Stomach (tissue), 9 donors: ENCODE measurements around the gene ATOH7. TPM values are rescaled to one million over a fixed set of nuclear protein-coding genes. Genes with fewer than 3 reads are reported as not detected.
A peak's percentile ranks its signal among the peaks of the same experiment; 100 is the strongest.

Source experiments
- DNase-seq, 2 donors: peaks; one replicate each; pipeline versions ENCODE4 v3.0.0 to v3.0.0-alpha.2; 2013 to 2019
- H3K27ac ChIP-seq, 5 donors: fragments of 200-600 bp in 4 of 5; sonication (generic) in 4 of 5; one replicate each; pipeline ENCODE4 v1.5.1; 2013 to 2019; ENCODE audit warnings: mild to moderate bottlenecking in 1 of 5, moderate library complexity in 1 of 5
- H3K27me3 ChIP-seq, 3 donors: fragments of 200-600 bp; sonication (generic); one replicate each; pipeline ENCODE4 v1.5.1; 2017 to 2019; ENCODE audit warnings: mixed run types in 1 of 3
- H3K36me3 ChIP-seq, 4 donors: fragments of 200-600 bp; sonication (generic); 1 replicate in 3 of 4; 2 replicates in 1 of 4; pipeline ENCODE4 v1.5.1; 2016 to 2019
- H3K4me1 ChIP-seq, 4 donors: fragments of 200-600 bp; sonication (generic); one replicate each; pipeline ENCODE4 v1.5.1; 2016 to 2019
- H3K4me3 ChIP-seq, 4 donors: fragments of 200-600 bp; sonication (generic) in 3 of 4; one replicate each; pipeline ENCODE4 v1.5.1; 2016 to 2019; ENCODE audit warnings: mild to moderate bottlenecking in 1 of 4
- H3K9me3 ChIP-seq, 4 donors: fragments of 200-600 bp; sonication (generic); one replicate each; pipeline ENCODE4 v1.5.1; 2016 to 2019
- EP300 ChIP-seq: sonication (generic); formaldehyde crosslinking; IDR thresholded peaks from one replicate; pipeline ENCODE4 v1.6.1; 2017; ENCODE audit warnings: antibody characterized with exemption
- POLR2A ChIP-seq, 4 donors: fragments of 450-650 bp; IDR thresholded peaks; one replicate each; pipeline ENCODE4 v1.6.1; 2016; ENCODE audit warnings: antibody characterized with exemption in 4 of 4, control low read depth in 2 of 4, mild to moderate bottlenecking in 1 of 4, moderate library complexity in 1 of 4
- POLR2AphosphoS5 ChIP-seq, 3 donors: sonication (generic); formaldehyde crosslinking; IDR thresholded peaks; one replicate each; pipeline ENCODE4 v1.6.1; 2016; ENCODE audit warnings: antibody characterized with exemption in 3 of 3
- WGBS, 5 donors: extraction: QIAGEN DNeasy Blood & Tissue Kit in 3 of 5; methylation state at CpG; one replicate each; pipeline versions ENCODE4 v1.1.5 to v1.1.7; 2013 to 2018; 5-methylcytosine and 5-hydroxymethylcytosine counted together
- intact Hi-C: fragments of 100-400 bp; cut with DNase I; formaldehyde crosslinking; loops from one replicate; pipeline ENCODE4 v1.15.1; 2023; ENCODE audit warnings: low total_unique reads
- polyA plus RNA-seq, 3 donors: library from polyadenylated mRNA; stranded (reverse); fragments of 200-250 nt; gene quantifications; one replicate each; pipeline ENCODE4 v1.2.3, GENCODE V29; 2013
- total RNA-seq, 5 donors: library from RNA; depleted of rRNA; stranded (reverse); fragments of >200 nt; gene quantifications; one replicate each; pipeline versions ENCODE4 v1.1.0 to v1.2.3, GENCODE V29; 2014 to 2016
- TF ChIP-seq, protein P1 (sequence below), 7 experiments: fragments of 450-650 bp in 4 of 7; fragments of 200-600 bp in 3 of 7; sonication (generic) in 3 of 7; IDR thresholded peaks; one replicate each; pipeline ENCODE4 v1.5.1; 2016 to 2019; ENCODE audit warnings: antibody characterized with exemption in 7 of 7, control low read depth in 2 of 7, mild to moderate bottlenecking in 1 of 7
- donor health status: healthy with polysubstance abuse.
- donor health status: Bipolar disorder and iron deficiency.
- donor health status: healthy.

The ATOH7 gene
- total and polyA plus RNA-seq, 8 donors = 0.30 TPM; not detected in 7

GRCh38 chr10:68233046-68233445, 1.1 kb upstream of the ATOH7 start:
- no peak for TF ChIP-seq POLR2A (IDR thresholded peaks at IDR 0.05)
- TF ChIP-seq, protein P1, sequence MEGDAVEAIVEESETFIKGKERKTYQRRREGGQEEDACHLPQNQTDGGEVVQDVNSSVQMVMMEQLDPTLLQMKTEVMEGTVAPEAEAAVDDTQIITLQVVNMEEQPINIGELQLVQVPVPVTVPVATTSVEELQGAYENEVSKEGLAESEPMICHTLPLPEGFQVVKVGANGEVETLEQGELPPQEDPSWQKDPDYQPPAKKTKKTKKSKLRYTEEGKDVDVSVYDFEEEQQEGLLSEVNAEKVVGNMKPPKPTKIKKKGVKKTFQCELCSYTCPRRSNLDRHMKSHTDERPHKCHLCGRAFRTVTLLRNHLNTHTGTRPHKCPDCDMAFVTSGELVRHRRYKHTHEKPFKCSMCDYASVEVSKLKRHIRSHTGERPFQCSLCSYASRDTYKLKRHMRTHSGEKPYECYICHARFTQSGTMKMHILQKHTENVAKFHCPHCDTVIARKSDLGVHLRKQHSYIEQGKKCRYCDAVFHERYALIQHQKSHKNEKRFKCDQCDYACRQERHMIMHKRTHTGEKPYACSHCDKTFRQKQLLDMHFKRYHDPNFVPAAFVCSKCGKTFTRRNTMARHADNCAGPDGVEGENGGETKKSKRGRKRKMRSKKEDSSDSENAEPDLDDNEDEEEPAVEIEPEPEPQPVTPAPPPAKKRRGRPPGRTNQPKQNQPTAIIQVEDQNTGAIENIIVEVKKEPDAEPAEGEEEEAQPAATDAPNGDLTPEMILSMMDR (IDR thresholded peaks at IDR 0.05) = no peak
- TF ChIP-seq POLR2AphosphoS5 (IDR thresholded peaks at IDR 0.05) = no peak
- no peak for TF ChIP-seq EP300
- no peaks in the 10 kb centered on the region for H3K36me3 ChIP-seq
- DNase-seq = no peak
- intact Hi-C loops = no loop called here
- H3K9me3 ChIP-seq = no peaks in the 10 kb centered on the region
- H3K27ac ChIP-seq = no peak overlapping the region
- peaks cover 0 to 16% (median 12%) of the 10 kb centered on the region in 4 donors for H3K4me1 ChIP-seq
- H3K27me3 ChIP-seq = peaks cover 0 to 15% (median 0%) of the 10 kb centered on the region in 3 donors
- WGBS, 5 donors = 67 to 91% (median 79%) methylated on average over 3 of the region's 3 CpGs
- H3K4me3 ChIP-seq = no peak overlapping the region

DNA sequence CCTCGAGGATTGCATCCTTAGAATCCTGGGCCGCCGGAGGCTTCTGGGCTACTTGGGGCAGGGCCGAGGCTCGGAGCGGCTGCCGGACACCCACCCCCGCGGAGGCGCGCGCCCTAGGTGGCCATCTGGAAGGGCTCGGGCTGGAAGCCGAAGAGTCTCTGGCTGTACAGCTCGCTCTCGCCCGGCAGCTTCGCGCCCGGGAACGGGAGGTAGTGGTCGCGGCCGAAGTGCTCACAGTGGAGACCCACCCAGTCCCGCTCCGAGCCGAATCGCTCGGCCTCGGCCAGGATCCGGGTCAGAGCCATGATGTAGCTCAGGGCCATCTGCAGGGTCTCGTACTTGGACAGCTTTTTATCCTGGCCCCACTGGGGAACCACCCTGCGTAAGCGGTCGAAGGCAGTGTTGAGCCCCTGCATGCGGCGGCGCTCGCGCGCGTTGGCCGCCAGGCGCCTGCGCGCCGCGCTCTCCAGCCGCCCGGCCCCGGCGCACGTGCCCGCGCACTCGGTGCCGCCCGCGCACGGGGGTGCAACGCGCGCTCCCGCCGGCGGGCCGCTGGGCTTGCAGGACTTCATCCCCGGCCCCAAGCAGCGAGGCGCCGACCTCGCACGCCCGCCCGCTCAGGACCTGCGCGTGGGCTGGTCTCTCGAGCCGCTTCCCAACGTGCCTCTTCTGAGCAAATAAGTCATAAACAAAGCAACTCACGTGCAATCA, 652 bp downstream of the ATOH7 start:
- WGBS, 5 donors = 1 to 2% (median 1%) methylated on average over 32 to 81 of the region's 81 CpGs
- intact Hi-C loops = no loop called here
- TF ChIP-seq, protein P1 (IDR thresholded peaks at IDR 0.05) = no peak
- TF ChIP-seq POLR2AphosphoS5 (IDR thresholded peaks at IDR 0.05) (no peak), POLR2A (IDR thresholded peaks at IDR 0.05) (no peak), EP300 (no peak)
- Histone ChIP-seq H3K4me1 (peaks cover 0 to 16% (median 12%) of the 10 kb centered on the region in 4 donors), H3K27ac (peak overlapping the region; percentile 40 to 84 (median 78)), H3K27me3 (peaks cover 0 to 17% (median 0%) of the 10 kb centered on the region in 3 donors), H3K36me3 (no peaks in the 10 kb centered on the region), H3K9me3 (no peaks in the 10 kb centered on the region), H3K4me3 (peak overlapping the region; percentile 58 to 72 (median 62))
- DNase-seq = peak; percentile 69 to 92

GRCh38 chr10:68230268-68230667, 1.6 kb downstream of the ATOH7 start:
- Histone ChIP-seq H3K27ac (no peak overlapping the region), H3K27me3 (peaks cover 0 to 17% (median 0%) of the 10 kb centered on the region in 3 donors), H3K9me3 (no peaks in the 10 kb centered on the region), H3K4me3 (no peak overlapping the region), H3K4me1 (peaks cover 0 to 16% (median 12%) of the 10 kb centered on the region in 4 donors), H3K36me3 (no peaks in the 10 kb centered on the region)
- no peak for DNase-seq
- TF ChIP-seq, protein P1 (IDR thresholded peaks at IDR 0.05) = no peak
- no peak for TF ChIP-seq POLR2AphosphoS5 (IDR thresholded peaks at IDR 0.05)
- TF ChIP-seq EP300 = no peak
- no peak for TF ChIP-seq POLR2A (IDR thresholded peaks at IDR 0.05)
- intact Hi-C loops = no loop called here
- 61 to 78% (median 64%) methylated on average over 5 of the region's 5 CpGs for WGBS, 5 donors

- Histone ChIP-seq H3K36me3 (no peaks in the 10 kb centered on the region), H3K27me3 (peaks cover 0 to 10% (median 0%) of the 10 kb centered on the region in 3 donors), H3K27ac (no peak overlapping the region), H3K4me1 (no peaks in the 10 kb centered on the region), H3K4me3 (no peak overlapping the region), H3K9me3 (no peaks in the 10 kb centered on the region)
- TF ChIP-seq EP300 = no peak
- TF ChIP-seq POLR2AphosphoS5 (IDR thresholded peaks at IDR 0.05) = no peak
- TF ChIP-seq, protein P1 (IDR thresholded peaks at IDR 0.05) = no peak
- TF ChIP-seq POLR2A (IDR thresholded peaks at IDR 0.05) = no peak
- intact Hi-C loops = no loop called here
- DNase-seq = no peak
Measured at GRCh38 chr10:68224810-68225209, 7.1 kb downstream of the ATOH7 start.
